COLO668 (cell line): ENCODE results near the gene KLF14.
"Not testable (repeated sequence)": the region's sequence is repeated elsewhere in the genome, so short reads cannot be mapped to it uniquely, and the experiment has no call there.

Source experiments
- DNase-seq: peaks from one replicate; lab custom pipeline; 2025; ENCODE audit not compliant: unreplicated experiment; lab: John Stamatoyannopoulos, UW

Gene KLF14

DNA sequence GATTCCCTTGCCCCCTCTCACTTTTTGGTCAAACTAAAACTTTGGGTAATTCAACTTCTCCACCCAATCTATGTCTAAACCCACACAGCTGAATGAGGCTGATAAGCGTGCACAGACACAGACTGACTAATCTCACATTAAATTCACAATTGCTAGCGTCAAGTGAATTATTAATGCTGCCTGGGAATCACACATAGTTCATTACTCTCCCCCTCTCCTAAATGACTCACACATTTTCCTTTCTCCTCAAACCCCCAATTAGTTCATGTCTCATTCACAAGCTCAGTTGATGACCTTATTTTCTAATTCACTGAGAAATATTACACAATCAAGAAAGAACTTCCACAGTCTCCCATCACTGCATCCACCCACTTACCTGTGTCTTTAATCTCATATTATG, 14.5 kb downstream of the KLF14 start:
- DNase-seq, result no peak

DNA sequence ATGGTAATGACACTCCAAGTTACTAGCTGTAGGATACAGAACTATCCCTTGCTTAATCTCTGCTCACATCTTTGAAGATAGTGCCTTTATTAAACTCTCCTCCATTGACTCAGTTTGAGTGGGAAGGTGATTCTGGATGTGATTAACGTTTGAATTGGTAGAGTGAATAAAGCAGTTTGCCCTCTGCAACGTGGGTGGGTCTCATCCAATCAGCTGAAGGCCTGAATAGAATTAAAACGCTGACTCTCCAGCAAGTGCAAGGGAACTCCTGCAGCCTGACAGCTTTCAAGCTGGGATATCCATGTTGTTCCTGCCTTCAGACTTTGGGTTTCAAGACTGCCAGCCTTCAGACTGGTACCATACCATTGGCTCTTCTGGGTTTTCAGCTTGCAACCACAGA, 21.6 kb downstream of the KLF14 start:
- no peak for DNase-seq

DNA sequence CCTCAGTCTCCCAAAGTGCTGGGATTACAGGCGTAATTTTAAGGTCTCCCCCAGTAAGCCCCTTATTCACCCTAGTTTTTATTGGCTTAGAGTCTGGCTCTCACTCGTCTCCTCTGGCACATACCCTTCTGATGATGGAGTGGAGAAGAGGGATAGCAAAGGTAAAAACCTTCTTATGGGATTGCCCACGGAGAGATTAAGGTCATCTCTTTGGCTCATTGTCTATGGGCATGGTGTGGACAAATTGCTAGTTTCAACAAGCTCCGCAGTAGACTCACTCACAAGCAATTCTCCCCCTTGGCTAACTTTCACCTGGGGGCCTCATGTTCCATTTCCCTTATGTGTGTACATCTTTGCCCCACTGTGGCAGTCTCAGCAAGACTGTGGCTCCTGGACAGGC, 25.2 kb downstream of the KLF14 start:
- no peak for DNase-seq

DNA sequence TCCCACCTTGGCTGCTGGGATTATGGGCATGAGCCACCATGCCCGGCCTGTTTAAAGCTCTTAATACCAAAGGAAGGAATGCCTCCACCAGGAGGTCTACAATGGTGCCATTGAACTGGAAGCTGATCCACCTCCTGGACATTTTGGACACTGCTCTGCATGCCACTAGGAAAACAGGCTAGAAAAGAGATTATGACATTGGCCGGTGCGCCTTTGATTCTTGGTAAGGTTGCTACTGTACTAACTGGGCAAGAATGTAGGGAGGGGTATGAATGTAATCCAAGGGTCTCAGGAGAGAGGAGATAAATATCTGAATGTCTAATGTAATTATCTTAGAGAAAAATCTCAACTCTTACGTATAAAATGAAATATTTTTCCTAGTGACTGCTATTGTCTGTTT, 26.0 kb downstream of the KLF14 start:
- DNase-seq, result no peak

DNA sequence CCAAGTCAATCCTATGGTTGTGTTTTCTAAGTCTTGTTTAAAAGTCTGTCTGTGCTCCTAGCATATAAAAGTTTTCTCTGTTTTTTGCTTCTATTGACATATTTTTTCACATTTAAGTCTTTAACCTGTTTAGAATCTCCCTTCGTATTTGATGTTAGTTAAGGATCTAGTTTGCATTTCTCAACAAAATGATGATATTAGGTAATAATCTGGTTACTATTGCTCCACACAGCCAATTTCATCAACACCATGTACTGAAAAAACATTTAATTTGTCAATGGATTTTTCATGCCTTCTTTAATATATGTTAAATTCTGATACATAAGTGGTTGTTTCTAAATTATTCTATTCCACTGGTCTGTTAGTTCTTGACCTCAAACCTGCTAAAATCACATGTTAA, 30.2 kb downstream of the KLF14 start:
- no peak for DNase-seq

DNA sequence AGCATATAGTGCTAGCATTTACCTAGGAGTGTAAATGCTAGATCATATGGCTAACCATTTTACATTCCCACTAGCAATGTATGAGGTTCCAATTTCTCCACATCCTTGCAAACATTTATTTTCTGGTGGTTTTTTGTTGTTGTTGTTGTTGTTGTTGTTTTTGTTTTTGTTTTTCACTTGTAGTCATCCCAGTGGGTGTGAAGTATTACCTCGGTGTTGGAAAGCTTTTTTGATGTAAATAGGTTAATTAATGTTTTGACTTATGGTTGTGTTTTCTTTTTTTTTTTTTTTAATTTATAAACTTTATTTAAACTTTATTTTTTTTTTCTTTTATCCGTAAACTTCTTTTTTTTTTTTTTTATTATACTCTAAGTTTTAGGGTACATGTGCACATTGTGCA, 32.4 kb downstream of the KLF14 start:
- no peak for DNase-seq

DNA sequence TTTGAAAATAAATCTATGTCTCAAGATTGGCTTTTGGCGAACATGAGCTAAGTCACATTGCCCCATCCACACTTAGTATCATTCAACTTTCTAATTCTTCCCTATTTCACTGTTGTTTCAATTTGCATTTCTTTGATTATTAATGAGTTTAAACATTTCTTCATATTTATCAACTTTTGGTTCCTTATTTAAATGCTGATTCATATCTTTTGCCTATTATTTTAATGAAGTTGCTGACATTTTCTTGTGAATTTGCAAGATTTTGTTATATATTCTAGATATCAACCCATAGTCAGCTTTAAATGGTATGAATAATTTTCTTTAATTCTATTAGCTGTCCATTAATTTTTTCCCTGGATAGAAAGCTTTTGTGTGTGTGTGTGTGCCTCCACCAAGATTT, 33.2 kb downstream of the KLF14 start:
- DNase-seq, result no peak

DNA sequence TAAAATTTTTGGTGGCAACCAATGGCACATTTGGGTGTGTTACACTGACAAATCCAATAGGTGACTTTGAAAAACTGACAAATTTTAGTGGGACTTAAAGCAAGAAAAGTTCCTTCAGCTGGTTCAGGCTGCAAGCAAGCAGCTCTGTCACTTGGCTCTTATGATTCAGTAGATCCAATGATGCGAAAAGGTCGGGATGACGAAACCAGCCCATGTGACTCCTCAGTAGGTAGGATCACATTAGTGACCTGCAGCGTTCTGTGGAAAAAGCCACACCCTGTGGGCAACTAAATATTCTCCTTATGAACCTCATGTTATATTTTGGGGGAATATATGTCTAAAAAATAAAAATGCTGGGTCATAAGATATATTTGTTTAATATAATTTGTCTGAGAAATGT, 34.3 kb downstream of the KLF14 start:
- no peak for DNase-seq

DNA sequence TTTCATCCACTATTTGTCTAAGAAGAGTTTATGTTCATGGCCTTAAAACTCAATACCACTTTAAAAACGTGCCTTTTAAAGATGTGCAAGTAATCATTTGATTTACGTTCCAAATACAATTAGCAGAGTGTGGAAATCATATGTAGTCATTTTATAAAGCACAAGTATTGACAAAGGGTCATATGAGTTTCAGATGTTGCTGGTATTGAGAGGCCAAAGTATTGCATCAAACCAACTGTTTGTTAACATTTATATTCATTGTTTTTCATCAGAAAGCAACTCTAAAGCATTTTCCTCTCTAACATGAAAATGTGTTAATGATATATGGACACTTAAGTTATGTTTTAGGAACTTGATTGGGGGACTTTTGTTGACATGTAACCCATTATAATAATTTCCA, 36.2 kb downstream of the KLF14 start:
- no peak for DNase-seq

DNA sequence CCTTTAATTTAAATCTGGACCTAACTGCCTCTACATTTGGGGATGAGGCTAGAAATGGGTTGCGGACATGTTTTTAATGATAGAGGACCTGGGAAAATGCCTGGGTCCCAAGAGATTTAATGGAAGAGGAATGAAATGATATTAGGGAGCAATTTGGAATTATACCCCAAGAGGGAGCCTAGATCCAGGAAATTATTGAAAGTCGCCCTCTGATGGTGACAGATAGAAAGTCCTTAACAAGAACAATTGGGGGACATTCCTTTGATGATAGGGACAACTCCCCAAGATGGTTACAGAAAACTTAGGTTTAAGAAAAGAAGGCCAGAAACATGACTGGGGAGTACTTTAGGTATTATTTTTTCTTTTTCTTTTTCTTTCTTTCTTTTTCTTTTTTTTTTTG, 38.2 kb downstream of the KLF14 start:
- no peak for DNase-seq

DNA sequence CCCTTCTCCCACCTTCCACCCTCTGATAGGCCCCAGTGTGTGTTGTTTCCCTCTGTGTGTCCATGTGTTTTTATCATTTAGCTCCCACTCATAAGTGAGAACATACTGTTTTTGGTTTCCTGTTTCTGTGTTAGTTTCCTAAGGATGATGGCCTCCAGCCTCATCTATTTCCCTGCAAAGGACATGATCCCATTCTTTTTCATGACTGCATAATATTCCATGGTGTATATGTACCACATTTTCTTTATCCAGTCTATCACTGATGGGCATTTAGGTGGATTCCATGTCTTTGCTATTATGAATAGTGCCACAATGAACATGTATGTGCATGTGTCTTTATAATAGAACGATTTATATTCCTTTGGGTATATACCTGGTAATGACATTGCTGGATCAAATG, 41.6 kb downstream of the KLF14 start:
- DNase-seq, result not testable (repeated sequence)

DNA sequence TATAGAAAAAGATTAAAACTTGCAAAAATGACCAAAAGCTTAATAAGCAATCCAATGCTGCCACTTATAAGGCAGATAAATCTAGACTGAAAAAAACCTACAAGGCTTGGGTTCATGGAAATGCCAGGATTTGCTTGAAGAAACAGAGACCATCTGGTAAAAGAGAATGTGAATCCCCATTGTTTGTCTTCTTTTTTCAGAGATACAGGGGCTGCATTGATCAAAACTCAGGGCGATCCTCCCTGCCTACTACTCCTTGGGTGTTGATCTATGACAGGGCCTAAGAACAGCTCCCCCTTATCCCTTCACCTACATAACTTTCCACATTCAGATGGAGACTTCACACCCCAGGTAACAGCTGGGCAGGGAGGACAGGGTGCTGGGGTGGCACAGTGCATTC, 44.3 kb downstream of the KLF14 start:
- no peak for DNase-seq

DNA sequence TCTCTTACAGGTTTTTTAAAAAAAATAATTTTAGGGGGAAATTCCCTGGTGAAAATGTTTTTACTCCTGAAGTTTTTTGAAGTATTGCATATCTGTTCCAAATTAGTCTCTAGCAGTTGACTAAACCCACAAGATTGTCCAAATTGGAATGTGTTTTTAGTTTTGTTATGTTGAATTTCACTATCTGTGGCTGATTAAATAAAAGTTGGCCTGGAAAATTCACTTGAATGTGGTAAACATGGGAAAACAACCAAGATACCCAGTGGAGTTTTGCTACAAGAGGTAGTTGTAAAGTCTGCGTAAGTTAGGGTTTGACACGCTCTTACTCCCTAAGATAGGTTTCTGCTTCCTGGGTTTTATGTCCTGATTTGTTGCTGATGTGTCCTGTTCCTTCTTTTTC, 51.0 kb downstream of the KLF14 start:
- DNase-seq, result no peak
